DOHH2 (cell line): ENCODE results near the gene SH3PXD2A.

Experiments used
- H3F3A ChIP-seq: fragments of 200-600 bp; sonication (generic), shearing (Covaris generic); 2 replicates; pipeline ENCODE4 v1.6.0; 2016; ENCODE audit warnings: antibody characterized with exemption, mild to moderate bottlenecking; ENCODE audit not compliant: control insufficient read depth, insufficient read depth
- H3K27ac ChIP-seq: fragments of 200-600 bp; sonication (generic); 2 replicates; pipeline ENCODE4 v1.5.1; 2014; ENCODE audit warnings: low read depth, mild to moderate bottlenecking, low read length, moderate library complexity
- H3K27me3 ChIP-seq: fragments of 200-600 bp; sonication (generic); 2 replicates; pipeline ENCODE4 v1.6.1; 2014; ENCODE audit warnings: mild to moderate bottlenecking, low read length, mixed read lengths; ENCODE audit not compliant: control insufficient read depth
- H3K36me3 ChIP-seq: fragments of 200-600 bp; sonication (generic); 2 replicates; pipeline ENCODE4 v1.6.1; 2014; ENCODE audit warnings: mild to moderate bottlenecking, low read length, moderate library complexity, mixed read lengths; ENCODE audit not compliant: control insufficient read depth
- H3K4me1 ChIP-seq: fragments of 200-600 bp; sonication (generic); 2 replicates; pipeline ENCODE4 v1.6.1; 2014; ENCODE audit warnings: mild to moderate bottlenecking, low read length, mixed read lengths; ENCODE audit not compliant: control insufficient read depth
- H3K4me2 ChIP-seq: fragments of 200-600 bp; sonication (generic); 2 replicates; pipeline ENCODE4 v1.6.0; 2014; ENCODE audit warnings: mild to moderate bottlenecking, low read length, moderate library complexity
- H3K4me3 ChIP-seq: fragments of 200-600 bp; sonication (generic); 2 replicates; pipeline ENCODE4 v1.5.1; 2014; ENCODE audit warnings: mild to moderate bottlenecking, low read length, mixed read lengths
- H3K79me2 ChIP-seq: fragments of 200-600 bp; sonication (generic); 2 replicates; pipeline ENCODE4 v1.6.1; 2014; ENCODE audit warnings: mild to moderate bottlenecking, low read length, mixed read lengths; ENCODE audit not compliant: control insufficient read depth
- H3K9me2 ChIP-seq: fragments of 200-600 bp; sonication (generic); replicated peaks from 2 replicates; pipeline ENCODE4 v1.6.1; 2014; ENCODE audit warnings: mild to moderate bottlenecking, low read length, mixed read lengths; ENCODE audit not compliant: control insufficient read depth
- H3K9me3 ChIP-seq: fragments of 200-600 bp; sonication (generic); 2 replicates; pipeline ENCODE4 v1.6.1; 2014; ENCODE audit warnings: antibody characterized with exemption, low read length, mixed read lengths; ENCODE audit not compliant: control insufficient read depth, insufficient read depth
- H4K20me1 ChIP-seq: fragments of 200-600 bp; sonication (generic); 2 replicates; pipeline ENCODE4 v1.6.0; 2014; ENCODE audit warnings: low read depth, mild to moderate bottlenecking, antibody characterized with exemption, low read length, moderate library complexity; ENCODE audit not compliant: control insufficient read depth, insufficient read depth
- CTCF ChIP-seq: fragments of 200-600 bp; sonication (generic); IDR thresholded peaks from one replicate; pipeline ENCODE4 v1.5.1; 2014; ENCODE audit warnings: antibody characterized with exemption, mild to moderate bottlenecking, low read depth, low read length; ENCODE audit not compliant: poor library complexity, severe bottlenecking
- EZH2phosphoT487 ChIP-seq: fragments of 200-600 bp; sonication (generic); IDR thresholded peaks from 2 replicates; pipeline ENCODE4 v1.6.1; 2017; ENCODE audit warnings: borderline replicate concordance, mild to moderate bottlenecking, antibody characterized with exemption, low read length, moderate library complexity, mixed read lengths

Gene SH3PXD2A

GRCh38 chr10:103750836-103751235, 104.5 kb downstream of the SH3PXD2A start:
- H3K27me3 ChIP-seq = peaks cover 21% of the 10 kb centered on the region
- no peak overlapping the region for H3K4me3 ChIP-seq
- no peaks in the 10 kb centered on the region for H3K9me2 ChIP-seq
- no peak overlapping the region for H3K27ac ChIP-seq
- no peaks in the 10 kb centered on the region for H4K20me1 ChIP-seq
- no peak overlapping the region for H3K4me2 ChIP-seq
- peaks cover 8% of the 10 kb centered on the region for H3K9me3 ChIP-seq
- no peaks in the 10 kb centered on the region for H3F3A ChIP-seq
- no peaks in the 10 kb centered on the region for H3K79me2 ChIP-seq
- no peaks in the 10 kb centered on the region for H3K36me3 ChIP-seq
- H3K4me1 ChIP-seq = no peaks in the 10 kb centered on the region
- no peak for TF ChIP-seq CTCF
- TF ChIP-seq EZH2phosphoT487 = no peak

DNA sequence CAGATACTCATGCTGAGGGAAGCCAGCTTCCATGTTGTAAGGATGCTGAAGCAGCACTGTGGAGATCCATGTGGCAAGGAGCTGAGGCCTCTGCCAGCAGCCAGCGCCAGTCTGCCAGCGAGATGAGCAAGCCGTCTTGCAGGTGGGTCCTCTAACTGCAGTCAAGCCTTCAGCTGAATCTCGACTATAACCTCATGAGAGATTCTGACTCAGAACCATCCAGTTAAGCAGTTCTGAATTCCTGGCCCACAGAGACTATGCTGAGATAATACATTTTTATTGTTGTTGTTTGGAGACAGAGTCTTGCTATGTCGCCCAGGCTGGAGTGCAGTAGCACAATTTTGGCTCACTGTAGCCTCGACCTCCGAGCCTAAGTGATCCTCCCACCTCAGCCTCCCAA, 105.6 kb downstream of the SH3PXD2A start:
- H3K9me3 ChIP-seq = peaks cover 8% of the 10 kb centered on the region
- H3K27ac ChIP-seq = no peak overlapping the region
- no peaks in the 10 kb centered on the region for H3K9me2 ChIP-seq
- H3K4me3 ChIP-seq = no peak overlapping the region
- H3K4me2 ChIP-seq = no peak overlapping the region
- TF ChIP-seq CTCF (no peak), EZH2phosphoT487 (no peak)
- no peaks in the 10 kb centered on the region for H3K4me1 ChIP-seq
- H3F3A ChIP-seq = no peaks in the 10 kb centered on the region
- no peaks in the 10 kb centered on the region for H3K79me2 ChIP-seq
- H4K20me1 ChIP-seq = no peaks in the 10 kb centered on the region
- no peaks in the 10 kb centered on the region for H3K36me3 ChIP-seq
- peaks cover 19% of the 10 kb centered on the region for H3K27me3 ChIP-seq

- H4K20me1 ChIP-seq = no peaks in the 10 kb centered on the region
- H3K27ac ChIP-seq = no peak overlapping the region
- H3K79me2 ChIP-seq = no peaks in the 10 kb centered on the region
- no peaks in the 10 kb centered on the region for H3K9me2 ChIP-seq
- no peaks in the 10 kb centered on the region for H3K4me1 ChIP-seq
- H3K36me3 ChIP-seq = no peaks in the 10 kb centered on the region
- peaks cover 14% of the 10 kb centered on the region for H3K27me3 ChIP-seq
- no peaks in the 10 kb centered on the region for H3F3A ChIP-seq
- no peak overlapping the region for H3K4me2 ChIP-seq
- no peak for TF ChIP-seq EZH2phosphoT487
- no peak for TF ChIP-seq CTCF
- no peak overlapping the region for H3K4me3 ChIP-seq
- H3K9me3 ChIP-seq = peaks cover 8% of the 10 kb centered on the region
Measured at GRCh38 chr10:103748020-103748419, 107.4 kb downstream of the SH3PXD2A start.

DNA sequence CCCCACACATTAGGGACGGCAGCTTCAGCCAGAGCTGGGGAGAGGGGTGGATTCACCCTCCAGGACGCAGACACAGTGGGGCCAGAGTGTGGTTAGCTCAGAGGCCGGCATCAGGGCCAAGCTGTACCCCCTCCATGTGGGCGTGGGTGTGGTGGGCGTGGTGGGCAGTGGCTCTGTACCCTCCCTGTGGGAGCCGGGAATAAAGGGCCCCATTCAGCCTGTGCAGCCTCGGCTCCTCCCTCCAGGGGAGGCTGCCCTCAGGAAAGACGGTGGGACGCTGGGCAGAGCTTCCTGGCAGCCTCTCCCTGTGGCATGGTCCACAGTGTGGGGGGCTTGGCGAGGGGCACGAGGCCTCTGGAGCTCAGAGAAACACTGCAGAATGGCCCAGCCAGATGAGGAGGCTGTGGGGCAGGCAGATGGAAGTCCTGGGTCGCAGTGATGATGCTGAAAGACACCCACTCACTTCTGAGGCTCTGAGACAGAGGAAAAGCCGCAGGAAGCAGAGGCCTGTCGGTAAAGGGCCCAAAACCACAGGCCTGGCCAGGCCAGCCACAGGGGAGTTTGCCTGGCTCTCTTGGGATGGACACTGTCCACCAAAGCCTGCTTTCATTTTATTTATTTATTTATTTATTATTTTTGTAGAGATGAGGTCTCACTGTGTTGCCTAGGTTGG, 108.0 kb downstream of the SH3PXD2A start:
- H3K4me2 ChIP-seq = no peak overlapping the region
- H3K4me3 ChIP-seq = no peak overlapping the region
- H3K9me2 ChIP-seq = no peaks in the 10 kb centered on the region
- TF ChIP-seq CTCF (no peak), EZH2phosphoT487 (no peak)
- H3K79me2 ChIP-seq = no peaks in the 10 kb centered on the region
- H4K20me1 ChIP-seq = no peaks in the 10 kb centered on the region
- peaks cover 13% of the 10 kb centered on the region for H3K27me3 ChIP-seq
- no peaks in the 10 kb centered on the region for H3K36me3 ChIP-seq
- H3F3A ChIP-seq = no peaks in the 10 kb centered on the region
- H3K4me1 ChIP-seq = no peaks in the 10 kb centered on the region
- H3K9me3 ChIP-seq = peaks cover 4% of the 10 kb centered on the region
- H3K27ac ChIP-seq = no peak overlapping the region
